Fibroblast of upper back skin (primary cell): ENCODE data around the gene ROCK1.
A peak's percentile ranks its signal among the peaks of the same experiment; 100 is the strongest.
"Not testable (repeated sequence)": the region's sequence is repeated elsewhere in the genome, so short reads cannot be mapped to it uniquely, and the experiment has no call there.

Experiments
- DNase-seq: peaks from one replicate; pipeline ENCODE4 v3.0.0-alpha.2; 2013

The ROCK1 gene

GRCh38 chr18:21051620-21052019, 60.0 kb downstream of the ROCK1 start:
- peak; percentile 66 for DNase-seq

GRCh38 chr18:21049306-21049705, 62.3 kb downstream of the ROCK1 start:
- no peak for DNase-seq

GRCh38 chr18:21047126-21047525, 64.5 kb downstream of the ROCK1 start:
- DNase-seq: no peak

- DNase-seq: no peak
Measured at GRCh38 chr18:21040466-21040865, 71.1 kb downstream of the ROCK1 start.

GRCh38 chr18:21038201-21038600, 73.4 kb downstream of the ROCK1 start:
- DNase-seq: no peak

- DNase-seq: no peak
Measured at GRCh38 chr18:21031845-21032244, 79.8 kb downstream of the ROCK1 start.

- DNase-seq: not testable (repeated sequence)
Measured at GRCh38 chr18:21018257-21018656, 93.4 kb downstream of the ROCK1 start.

GRCh38 chr18:21012308-21012707, 99.3 kb downstream of the ROCK1 start:
- no peak for DNase-seq

GRCh38 chr18:21004726-21005125, 106.9 kb downstream of the ROCK1 start:
- DNase-seq: peak; percentile 90

GRCh38 chr18:21000667-21001066, 110.9 kb downstream of the ROCK1 start:
- peak; percentile 46 for DNase-seq

- DNase-seq: no peak
Measured at GRCh38 chr18:20997371-20997770, 114.2 kb downstream of the ROCK1 start.

GRCh38 chr18:20996418-20996817, 115.2 kb downstream of the ROCK1 start:
- DNase-seq: no peak

- DNase-seq: no peak
Measured at GRCh38 chr18:20988726-20989125, 122.9 kb downstream of the ROCK1 start.

GRCh38 chr18:20975077-20975476, 136.5 kb downstream of the ROCK1 start:
- no peak for DNase-seq

- DNase-seq: peak; percentile 29
Measured at GRCh38 chr18:20971886-20972267, 139.7 kb downstream of the ROCK1 start.

GRCh38 chr18:20966795-20967194, 144.8 kb downstream of the ROCK1 start:
- no peak for DNase-seq

GRCh38 chr18:20963027-20963426, 148.6 kb downstream of the ROCK1 start:
- DNase-seq: no peak

- no peak for DNase-seq
Measured at GRCh38 chr18:20960735-20961134, 150.9 kb downstream of the ROCK1 start.

GRCh38 chr18:20950827-20951226, 160.8 kb downstream of the ROCK1 start:
- not testable (repeated sequence) for DNase-seq
